ENCODE measurements around the gene ZNF423. TPM values are rescaled to one million over a fixed set of nuclear protein-coding genes. Genes with fewer than 3 reads are reported as not detected.

Gene ZNF423
- total RNA-seq, 1 experiment from 2014 or later, result not detected

GRCh38 chr16:49706620-49707355 is 149.1 kb downstream of the ZNF423 start:
- CTCF ChIA-PET, result interaction anchor here (0.7 kb wide), 2 partner anchors 9 to 23 kb away, joined by 3 to 4 read pairs; no protein-coding TSS in a partner anchor
- no TSS peak for BruUV-seq (replicated peaks)
- TF ChIP-seq, protein P1, sequence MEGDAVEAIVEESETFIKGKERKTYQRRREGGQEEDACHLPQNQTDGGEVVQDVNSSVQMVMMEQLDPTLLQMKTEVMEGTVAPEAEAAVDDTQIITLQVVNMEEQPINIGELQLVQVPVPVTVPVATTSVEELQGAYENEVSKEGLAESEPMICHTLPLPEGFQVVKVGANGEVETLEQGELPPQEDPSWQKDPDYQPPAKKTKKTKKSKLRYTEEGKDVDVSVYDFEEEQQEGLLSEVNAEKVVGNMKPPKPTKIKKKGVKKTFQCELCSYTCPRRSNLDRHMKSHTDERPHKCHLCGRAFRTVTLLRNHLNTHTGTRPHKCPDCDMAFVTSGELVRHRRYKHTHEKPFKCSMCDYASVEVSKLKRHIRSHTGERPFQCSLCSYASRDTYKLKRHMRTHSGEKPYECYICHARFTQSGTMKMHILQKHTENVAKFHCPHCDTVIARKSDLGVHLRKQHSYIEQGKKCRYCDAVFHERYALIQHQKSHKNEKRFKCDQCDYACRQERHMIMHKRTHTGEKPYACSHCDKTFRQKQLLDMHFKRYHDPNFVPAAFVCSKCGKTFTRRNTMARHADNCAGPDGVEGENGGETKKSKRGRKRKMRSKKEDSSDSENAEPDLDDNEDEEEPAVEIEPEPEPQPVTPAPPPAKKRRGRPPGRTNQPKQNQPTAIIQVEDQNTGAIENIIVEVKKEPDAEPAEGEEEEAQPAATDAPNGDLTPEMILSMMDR (IDR thresholded peaks at IDR 0.05; ENCODE audit: unreplicated experiment), result no peak
- Mint-ChIP-seq H3K36me3 (ENCODE audit: insufficient read depth, unreplicated experiment) (no peaks in the 10 kb centered on the region), H3K27me3 (ENCODE audit: unreplicated experiment) (peaks cover 97% of the 10 kb centered on the region), H3K27ac (ENCODE audit: unreplicated experiment) (no peak overlapping the region), H3K4me1 (ENCODE audit: low read depth, unreplicated experiment) (no peaks in the 10 kb centered on the region), H3K9me3 (ENCODE audit: low read depth, unreplicated experiment) (no peaks in the 10 kb centered on the region), H3K4me3 (ENCODE audit: low read depth, unreplicated experiment) (no peak overlapping the region)
- no peak for DNase-seq
- intact Hi-C loops (cut with micrococcal nuclease; ENCODE audit: unreplicated experiment), result no loop called here

- Mint-ChIP-seq H3K4me3 (ENCODE audit: low read depth, unreplicated experiment) (no peak overlapping the region), H3K4me1 (ENCODE audit: low read depth, unreplicated experiment) (no peaks in the 10 kb centered on the region), H3K27ac (ENCODE audit: unreplicated experiment) (no peak overlapping the region), H3K9me3 (ENCODE audit: low read depth, unreplicated experiment) (no peaks in the 10 kb centered on the region), H3K27me3 (ENCODE audit: unreplicated experiment) (peaks cover 97% of the 10 kb centered on the region), H3K36me3 (ENCODE audit: insufficient read depth, unreplicated experiment) (no peaks in the 10 kb centered on the region)
- no TSS peak for BruUV-seq (replicated peaks)
- TF ChIP-seq, protein P1 (IDR thresholded peaks at IDR 0.05; ENCODE audit: unreplicated experiment), result no peak
- intact Hi-C loops (cut with micrococcal nuclease; ENCODE audit: unreplicated experiment), result no loop called here
- CTCF ChIA-PET, result no interaction called here
- no peak for DNase-seq
These were observed 151.2 kb downstream of the ZNF423 start for GRCh38 chr16:49704586-49705155.

DNA sequence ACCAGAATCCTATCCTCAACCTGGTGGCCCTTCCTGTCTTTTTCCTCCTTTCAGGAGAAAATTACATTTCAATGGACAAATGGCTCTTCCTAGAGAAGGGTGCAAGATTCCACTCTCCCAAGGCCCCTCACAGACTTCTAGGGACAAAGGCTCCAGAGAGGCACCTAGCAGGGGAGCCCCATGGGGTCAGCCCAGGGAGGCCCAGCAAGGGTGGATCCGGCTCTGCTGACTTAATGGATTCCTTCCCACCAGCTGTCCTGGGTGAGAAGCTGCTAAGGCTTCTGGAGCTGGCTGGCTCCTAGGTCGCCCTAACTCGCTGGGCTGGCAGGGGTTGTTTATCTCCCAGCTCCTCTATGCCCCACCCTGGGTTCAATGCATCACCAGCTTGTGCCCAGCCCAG is 152.4 kb downstream of the ZNF423 start:
- no peak overlapping the region for H3K4me3 Mint-ChIP-seq (ENCODE audit: low read depth, unreplicated experiment)
- intact Hi-C loops (cut with micrococcal nuclease; ENCODE audit: unreplicated experiment), result no loop called here
- H3K9me3 Mint-ChIP-seq (ENCODE audit: low read depth, unreplicated experiment), result no peaks in the 10 kb centered on the region
- H3K27me3 Mint-ChIP-seq (ENCODE audit: unreplicated experiment), result peaks cover 97% of the 10 kb centered on the region
- no peak for DNase-seq
- no TSS peak for BruUV-seq (replicated peaks)
- H3K36me3 Mint-ChIP-seq (ENCODE audit: insufficient read depth, unreplicated experiment), result no peaks in the 10 kb centered on the region
- no peaks in the 10 kb centered on the region for H3K4me1 Mint-ChIP-seq (ENCODE audit: low read depth, unreplicated experiment)
- CTCF ChIA-PET, result no interaction called here
- TF ChIP-seq, protein P1 (IDR thresholded peaks at IDR 0.05; ENCODE audit: unreplicated experiment), result no peak
- H3K27ac Mint-ChIP-seq (ENCODE audit: unreplicated experiment), result no peak overlapping the region

- no peaks in the 10 kb centered on the region for H3K36me3 Mint-ChIP-seq (ENCODE audit: insufficient read depth, unreplicated experiment)
- H3K27me3 Mint-ChIP-seq (ENCODE audit: unreplicated experiment), result peaks cover 100% of the 10 kb centered on the region
- CTCF ChIA-PET, result no interaction called here
- intact Hi-C loops (cut with micrococcal nuclease; ENCODE audit: unreplicated experiment), result no loop called here
- H3K4me1 Mint-ChIP-seq (ENCODE audit: low read depth, unreplicated experiment), result no peaks in the 10 kb centered on the region
- no peaks in the 10 kb centered on the region for H3K9me3 Mint-ChIP-seq (ENCODE audit: low read depth, unreplicated experiment)
- TF ChIP-seq, protein P1 (IDR thresholded peaks at IDR 0.05; ENCODE audit: unreplicated experiment), result no peak
- DNase-seq, result no peak
- H3K4me3 Mint-ChIP-seq (ENCODE audit: low read depth, unreplicated experiment), result no peak overlapping the region
- BruUV-seq (replicated peaks), result no TSS peak
- no peak overlapping the region for H3K27ac Mint-ChIP-seq (ENCODE audit: unreplicated experiment)
These were observed 154.0 kb downstream of the ZNF423 start for GRCh38 chr16:49701789-49702494.

Measured in Calu3 (cell line).